Effector CD4-positive, alpha-beta T cell (primary cell): Measurements from ENCODE around the gene OR52E1.

Experiments used
- DNase-seq: peaks from one replicate; pipeline ENCODE4 v3.0.0-alpha.2; 2020

Gene OR52E1

DNA sequence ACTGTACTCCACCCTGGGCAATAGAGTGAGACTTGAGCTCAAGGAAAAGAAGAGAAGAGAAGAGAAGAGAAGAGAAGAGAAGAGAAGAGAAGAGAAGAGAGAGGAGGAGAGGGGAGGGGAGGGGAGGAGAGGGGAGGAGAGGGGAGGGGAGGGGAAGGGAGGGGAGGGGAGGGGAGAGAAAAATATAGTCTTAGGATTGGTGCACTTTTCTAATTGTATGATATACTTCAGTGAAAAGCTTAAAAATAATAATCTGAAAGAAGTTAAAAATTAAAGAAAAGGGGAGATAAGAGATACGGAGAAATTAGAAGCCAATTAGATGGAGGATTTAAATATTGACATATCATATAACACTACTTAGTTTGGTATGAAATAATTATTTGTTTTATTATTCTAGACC is 49.5 kb downstream of the OR52E1 start:
- DNase-seq: no peak
